GM23338 (cell line): ENCODE measurements around the gene RABL3. TPM values are rescaled to one million over a fixed set of nuclear protein-coding genes. Genes with fewer than 3 reads are reported as not detected.

Experiments
- ATAC-seq: fragments of 200-7000 bp; cut with Tn5 transposase; 3 replicates; pipeline ENCODE4 v1.9.1; 2020
- DNase-seq: peaks from one replicate; pipeline ENCODE4 v3.0.0-alpha.2; 2015; ENCODE audit warnings: low spot score
- H2AFZ ChIP-seq: fragments of 200-600 bp; sonication (generic); 2 replicates; pipeline ENCODE4 v1.8.0; 2016; ENCODE audit warnings: antibody characterized with exemption, mild to moderate bottlenecking, moderate library complexity
- H3F3A ChIP-seq: fragments of 200-600 bp; sonication (generic); replicated peaks from 2 replicates; pipeline ENCODE4 v1.8.0; 2017; ENCODE audit warnings: antibody characterized with exemption, mixed run types, low read depth
- H3K27ac ChIP-seq: fragments of 200-600 bp; sonication (generic); 2 replicates; pipeline ENCODE4 v1.6.1; 2016; ENCODE audit warnings: low read depth
- H3K27me3 ChIP-seq: fragments of 200-600 bp; sonication (generic); 2 replicates; pipeline ENCODE4 v1.8.0; 2016; ENCODE audit warnings: mild to moderate bottlenecking, mixed run types, moderate library complexity; ENCODE audit not compliant: insufficient read depth
- H3K36me3 ChIP-seq: fragments of 200-600 bp; sonication (generic); 2 replicates; pipeline ENCODE4 v1.8.0; 2016; ENCODE audit warnings: mild to moderate bottlenecking; ENCODE audit not compliant: insufficient read depth
- H3K4me1 ChIP-seq: fragments of 200-600 bp; sonication (generic); 2 replicates; pipeline ENCODE4 v1.8.0; 2016; ENCODE audit warnings: mild to moderate bottlenecking, moderate library complexity; ENCODE audit not compliant: insufficient read depth
- H3K4me2 ChIP-seq: fragments of 200-600 bp; sonication (generic); 2 replicates; pipeline ENCODE4 v1.7.1; 2017; ENCODE audit warnings: mixed run types
- H3K4me3 ChIP-seq: fragments of 200-600 bp; sonication (generic); 2 replicates; pipeline ENCODE4 v1.6.1; 2016; ENCODE audit warnings: mixed run types
- H3K79me2 ChIP-seq: fragments of 200-600 bp; sonication (generic); replicated peaks from 2 replicates; pipeline ENCODE4 v1.8.0; 2017; ENCODE audit warnings: mild to moderate bottlenecking; ENCODE audit not compliant: insufficient read depth
- H3K9me2 ChIP-seq: fragments of 200-600 bp; sonication (generic); 2 replicates; pipeline ENCODE4 v1.8.0; 2017; ENCODE audit not compliant: insufficient read depth
- H4K20me1 ChIP-seq: fragments of 200-600 bp; sonication (generic); replicated peaks from 2 replicates; pipeline ENCODE4 v1.8.0; 2017; ENCODE audit warnings: mild to moderate bottlenecking; ENCODE audit not compliant: insufficient read depth
- H3K27ac Mint-ChIP-seq: 2 replicates; pipeline ENCODE4 v1.8.0; 2020; ENCODE audit warnings: inconsistent platforms, mild to moderate bottlenecking, moderate library complexity, mixed read lengths
- H3K27me3 Mint-ChIP-seq: 3 replicates; pipeline ENCODE4 v1.8.0; 2022; ENCODE audit warnings: low read depth, mild to moderate bottlenecking, moderate library complexity, mixed read lengths, inconsistent platforms; ENCODE audit not compliant: insufficient read depth, poor library complexity
- H3K36me3 Mint-ChIP-seq: 3 replicates; pipeline ENCODE4 v1.8.0; 2021; ENCODE audit warnings: low read depth, mild to moderate bottlenecking, inconsistent platforms, moderate library complexity, mixed read lengths
- H3K4me1 Mint-ChIP-seq: 3 replicates; pipeline ENCODE4 v1.8.0; 2020; ENCODE audit warnings: mild to moderate bottlenecking, inconsistent platforms, mixed read lengths
- H3K4me3 Mint-ChIP-seq: 3 replicates; pipeline ENCODE4 v1.8.0; 2021; ENCODE audit warnings: moderate library complexity, mild to moderate bottlenecking, inconsistent platforms, mixed read lengths
- H3K9me3 Mint-ChIP-seq: 3 replicates; pipeline ENCODE4 v1.8.0; 2020; ENCODE audit warnings: moderate library complexity, mild to moderate bottlenecking, inconsistent platforms, mixed read lengths
- CREB1 ChIP-seq: fragments of 250-450 bp; sonication (Bioruptor Pico); IDR thresholded peaks from 2 replicates; pipeline ENCODE4 v1.5.0; 2020; ENCODE audit warnings: low read depth, mild to moderate bottlenecking, moderate library complexity
- ETS1 ChIP-seq: IDR thresholded peaks from 2 replicates; pipeline ENCODE4 v1.6.1; 2016; ENCODE audit warnings: antibody characterized with exemption
- EZH2 ChIP-seq: fragments of 200-600 bp; sonication (generic); IDR thresholded peaks from one replicate; pipeline ENCODE4 v1.8.0; 2017; ENCODE audit warnings: antibody characterized with exemption, mild to moderate bottlenecking, low read depth; ENCODE audit not compliant: unreplicated experiment
- EZH2phosphoT487 ChIP-seq: fragments of 200-600 bp; sonication (generic); IDR thresholded peaks from one replicate; pipeline ENCODE4 v1.8.1; 2018; ENCODE audit warnings: antibody characterized with exemption; ENCODE audit not compliant: unreplicated experiment
- JUNB ChIP-seq: IDR thresholded peaks from one replicate; pipeline ENCODE4 v1.6.1; 2016; ENCODE audit warnings: antibody characterized with exemption; ENCODE audit not compliant: unreplicated experiment
- NANOG ChIP-seq: IDR thresholded peaks from 2 replicates; pipeline ENCODE4 v1.6.1; 2016; ENCODE audit warnings: antibody characterized with exemption, borderline replicate concordance
- POLR2AphosphoS5 ChIP-seq: IDR thresholded peaks from 2 replicates; pipeline ENCODE4 v1.6.1; 2016; ENCODE audit warnings: antibody characterized with exemption, low read depth
- STAT1 ChIP-seq: IDR thresholded peaks from one replicate; pipeline ENCODE4 v1.6.1; 2016; ENCODE audit warnings: antibody characterized with exemption; ENCODE audit not compliant: unreplicated experiment
- ZNF114 ChIP-seq: fragments of 250-450 bp; sonication (Bioruptor Pico); IDR thresholded peaks from 2 replicates; pipeline ENCODE4 v1.5.0; 2020; ENCODE audit warnings: mild to moderate bottlenecking, moderate library complexity
- ZNF331 ChIP-seq: fragments of 250-450 bp; sonication (Bioruptor Pico); IDR thresholded peaks from 2 replicates; pipeline ENCODE4 v1.5.0; 2020; ENCODE audit warnings: low read depth, mild to moderate bottlenecking, moderate library complexity
- polyA plus RNA-seq: library from polyadenylated mRNA; unstranded; fragments of >200 nt; fragmentation: Nextera tagmentation; extraction: Ambion mirVana; gene quantifications from 2 replicates; pipeline ENCODE4 v1.2.1, GENCODE V29; 2016
- total RNA-seq: library from RNA; depleted of rRNA; stranded (reverse); fragments of >200 nt; shearing (Covaris generic); gene quantifications from 2 replicates; pipeline ENCODE4 v1.2.3, GENCODE V29; 2014
- TF ChIP-seq, protein P1 (sequence below), 2 experiments: fragments of 200-600 bp in 1 of 2; sonication (generic) in 1 of 2; conservative IDR thresholded peaks; 2 replicates each; pipeline versions ENCODE4 v1.5.1 to v1.6.1; 2016 to 2017; ENCODE audit warnings: antibody characterized with exemption in 2 of 2, low read depth in 2 of 2, mild to moderate bottlenecking in 2 of 2, moderate library complexity in 1 of 2
- TF ChIP-seq, protein P2 (sequence below): fragments of 250-450 bp; sonication (Bioruptor Pico); IDR thresholded peaks from 2 replicates; pipeline ENCODE4 v1.5.0; 2020; ENCODE audit warnings: mild to moderate bottlenecking, moderate library complexity
- TF ChIP-seq, protein P3 (sequence below): IDR thresholded peaks from one replicate; pipeline ENCODE4 v1.6.1; 2018; ENCODE audit warnings: antibody characterized with exemption; ENCODE audit not compliant: unreplicated experiment

The RABL3 gene
- total and polyA plus RNA-seq, 2 experiments from 2014 or later, result 7.8 to 9.8 TPM

- peaks cover 36% of the 10 kb centered on the region for H3K4me1 ChIP-seq
- H3K27me3 ChIP-seq, result no peaks in the 10 kb centered on the region
- 0 out of 2 replicates have a peak, but pooled peaks cover 4% of the 10 kb centered on the region for H3F3A ChIP-seq
- H3K9me2 ChIP-seq, result 0 out of 2 replicates have a peak, but pooled peaks cover 6% of the 10 kb centered on the region
- ATAC-seq (no peak), DNase-seq (no peak)
- Mint-ChIP-seq H3K27ac (peak overlapping the region; percentile 94), H3K4me1 (peaks cover 64% of the 10 kb centered on the region), H3K4me3 (no peak overlapping the region), H3K9me3 (peaks cover 9% of the 10 kb centered on the region), H3K36me3 (peaks cover 16% of the 10 kb centered on the region), H3K27me3 (peaks cover 6% of the 10 kb centered on the region)
- peak overlapping the region; percentile 82; the same call in 1 of the 2 replicates for H3K27ac ChIP-seq
- H2AFZ ChIP-seq, result no peak overlapping the region
- peak overlapping the region; percentile 46; the same call in 1 of the 2 replicates for H3K4me2 ChIP-seq
- no peaks in the 10 kb centered on the region for H3K36me3 ChIP-seq
- TF ChIP-seq ETS1 (no peak), NANOG (no peak), ZNF331 (no peak), JUNB (no peak), CREB1 (CRISPR knock-in tag) (no peak), ZNF114 (no peak), STAT1 (no peak), EZH2 (no peak), POLR2AphosphoS5 (no peak), EZH2phosphoT487 (no peak)
- TF ChIP-seq, protein P1, sequence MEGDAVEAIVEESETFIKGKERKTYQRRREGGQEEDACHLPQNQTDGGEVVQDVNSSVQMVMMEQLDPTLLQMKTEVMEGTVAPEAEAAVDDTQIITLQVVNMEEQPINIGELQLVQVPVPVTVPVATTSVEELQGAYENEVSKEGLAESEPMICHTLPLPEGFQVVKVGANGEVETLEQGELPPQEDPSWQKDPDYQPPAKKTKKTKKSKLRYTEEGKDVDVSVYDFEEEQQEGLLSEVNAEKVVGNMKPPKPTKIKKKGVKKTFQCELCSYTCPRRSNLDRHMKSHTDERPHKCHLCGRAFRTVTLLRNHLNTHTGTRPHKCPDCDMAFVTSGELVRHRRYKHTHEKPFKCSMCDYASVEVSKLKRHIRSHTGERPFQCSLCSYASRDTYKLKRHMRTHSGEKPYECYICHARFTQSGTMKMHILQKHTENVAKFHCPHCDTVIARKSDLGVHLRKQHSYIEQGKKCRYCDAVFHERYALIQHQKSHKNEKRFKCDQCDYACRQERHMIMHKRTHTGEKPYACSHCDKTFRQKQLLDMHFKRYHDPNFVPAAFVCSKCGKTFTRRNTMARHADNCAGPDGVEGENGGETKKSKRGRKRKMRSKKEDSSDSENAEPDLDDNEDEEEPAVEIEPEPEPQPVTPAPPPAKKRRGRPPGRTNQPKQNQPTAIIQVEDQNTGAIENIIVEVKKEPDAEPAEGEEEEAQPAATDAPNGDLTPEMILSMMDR (conservative IDR thresholded peaks at IDR 0.05; ENCODE audit: low read depth in 2 of 2), result no peak
- TF ChIP-seq, protein P2, sequence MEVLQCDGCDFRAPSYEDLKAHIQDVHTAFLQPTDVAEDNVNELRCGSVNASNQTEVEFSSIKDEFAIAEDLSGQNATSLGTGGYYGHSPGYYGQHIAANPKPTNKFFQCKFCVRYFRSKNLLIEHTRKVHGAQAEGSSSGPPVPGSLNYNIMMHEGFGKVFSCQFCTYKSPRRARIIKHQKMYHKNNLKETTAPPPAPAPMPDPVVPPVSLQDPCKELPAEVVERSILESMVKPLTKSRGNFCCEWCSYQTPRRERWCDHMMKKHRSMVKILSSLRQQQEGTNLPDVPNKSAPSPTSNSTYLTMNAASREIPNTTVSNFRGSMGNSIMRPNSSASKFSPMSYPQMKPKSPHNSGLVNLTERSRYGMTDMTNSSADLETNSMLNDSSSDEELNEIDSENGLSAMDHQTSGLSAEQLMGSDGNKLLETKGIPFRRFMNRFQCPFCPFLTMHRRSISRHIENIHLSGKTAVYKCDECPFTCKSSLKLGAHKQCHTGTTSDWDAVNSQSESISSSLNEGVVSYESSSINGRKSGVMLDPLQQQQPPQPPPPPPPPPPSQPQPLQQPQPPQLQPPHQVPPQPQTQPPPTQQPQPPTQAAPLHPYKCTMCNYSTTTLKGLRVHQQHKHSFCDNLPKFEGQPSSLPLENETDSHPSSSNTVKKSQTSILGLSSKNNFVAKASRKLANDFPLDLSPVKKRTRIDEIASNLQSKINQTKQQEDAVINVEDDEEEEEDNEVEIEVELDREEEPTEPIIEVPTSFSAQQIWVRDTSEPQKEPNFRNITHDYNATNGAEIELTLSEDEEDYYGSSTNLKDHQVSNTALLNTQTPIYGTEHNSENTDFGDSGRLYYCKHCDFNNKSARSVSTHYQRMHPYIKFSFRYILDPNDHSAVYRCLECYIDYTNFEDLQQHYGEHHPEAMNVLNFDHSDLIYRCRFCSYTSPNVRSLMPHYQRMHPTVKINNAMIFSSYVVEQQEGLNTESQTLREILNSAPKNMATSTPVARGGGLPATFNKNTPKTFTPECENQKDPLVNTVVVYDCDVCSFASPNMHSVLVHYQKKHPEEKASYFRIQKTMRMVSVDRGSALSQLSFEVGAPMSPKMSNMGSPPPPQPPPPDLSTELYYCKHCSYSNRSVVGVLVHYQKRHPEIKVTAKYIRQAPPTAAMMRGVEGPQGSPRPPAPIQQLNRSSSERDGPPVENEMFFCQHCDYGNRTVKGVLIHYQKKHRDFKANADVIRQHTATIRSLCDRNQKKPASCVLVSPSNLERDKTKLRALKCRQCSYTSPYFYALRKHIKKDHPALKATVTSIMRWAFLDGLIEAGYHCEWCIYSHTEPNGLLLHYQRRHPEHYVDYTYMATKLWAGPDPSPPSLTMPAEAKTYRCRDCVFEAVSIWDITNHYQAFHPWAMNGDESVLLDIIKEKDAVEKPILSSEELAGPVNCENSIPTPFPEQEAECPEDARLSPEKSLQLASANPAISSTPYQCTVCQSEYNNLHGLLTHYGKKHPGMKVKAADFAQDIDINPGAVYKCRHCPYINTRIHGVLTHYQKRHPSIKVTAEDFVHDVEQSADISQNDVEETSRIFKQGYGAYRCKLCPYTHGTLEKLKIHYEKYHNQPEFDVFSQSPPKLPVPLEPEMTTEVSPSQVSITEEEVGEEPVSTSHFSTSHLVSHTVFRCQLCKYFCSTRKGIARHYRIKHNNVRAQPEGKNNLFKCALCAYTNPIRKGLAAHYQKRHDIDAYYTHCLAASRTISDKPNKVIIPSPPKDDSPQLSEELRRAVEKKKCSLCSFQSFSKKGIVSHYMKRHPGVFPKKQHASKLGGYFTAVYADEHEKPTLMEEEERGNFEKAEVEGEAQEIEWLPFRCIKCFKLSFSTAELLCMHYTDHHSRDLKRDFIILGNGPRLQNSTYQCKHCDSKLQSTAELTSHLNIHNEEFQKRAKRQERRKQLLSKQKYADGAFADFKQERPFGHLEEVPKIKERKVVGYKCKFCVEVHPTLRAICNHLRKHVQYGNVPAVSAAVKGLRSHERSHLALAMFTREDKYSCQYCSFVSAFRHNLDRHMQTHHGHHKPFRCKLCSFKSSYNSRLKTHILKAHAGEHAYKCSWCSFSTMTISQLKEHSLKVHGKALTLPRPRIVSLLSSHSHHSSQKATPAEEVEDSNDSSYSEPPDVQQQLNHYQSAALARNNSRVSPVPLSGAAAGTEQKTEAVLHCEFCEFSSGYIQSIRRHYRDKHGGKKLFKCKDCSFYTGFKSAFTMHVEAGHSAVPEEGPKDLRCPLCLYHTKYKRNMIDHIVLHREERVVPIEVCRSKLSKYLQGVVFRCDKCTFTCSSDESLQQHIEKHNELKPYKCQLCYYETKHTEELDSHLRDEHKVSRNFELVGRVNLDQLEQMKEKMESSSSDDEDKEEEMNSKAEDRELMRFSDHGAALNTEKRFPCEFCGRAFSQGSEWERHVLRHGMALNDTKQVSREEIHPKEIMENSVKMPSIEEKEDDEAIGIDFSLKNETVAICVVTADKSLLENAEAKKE (CRISPR knock-in tag), result no peak
- TF ChIP-seq, protein P3, sequence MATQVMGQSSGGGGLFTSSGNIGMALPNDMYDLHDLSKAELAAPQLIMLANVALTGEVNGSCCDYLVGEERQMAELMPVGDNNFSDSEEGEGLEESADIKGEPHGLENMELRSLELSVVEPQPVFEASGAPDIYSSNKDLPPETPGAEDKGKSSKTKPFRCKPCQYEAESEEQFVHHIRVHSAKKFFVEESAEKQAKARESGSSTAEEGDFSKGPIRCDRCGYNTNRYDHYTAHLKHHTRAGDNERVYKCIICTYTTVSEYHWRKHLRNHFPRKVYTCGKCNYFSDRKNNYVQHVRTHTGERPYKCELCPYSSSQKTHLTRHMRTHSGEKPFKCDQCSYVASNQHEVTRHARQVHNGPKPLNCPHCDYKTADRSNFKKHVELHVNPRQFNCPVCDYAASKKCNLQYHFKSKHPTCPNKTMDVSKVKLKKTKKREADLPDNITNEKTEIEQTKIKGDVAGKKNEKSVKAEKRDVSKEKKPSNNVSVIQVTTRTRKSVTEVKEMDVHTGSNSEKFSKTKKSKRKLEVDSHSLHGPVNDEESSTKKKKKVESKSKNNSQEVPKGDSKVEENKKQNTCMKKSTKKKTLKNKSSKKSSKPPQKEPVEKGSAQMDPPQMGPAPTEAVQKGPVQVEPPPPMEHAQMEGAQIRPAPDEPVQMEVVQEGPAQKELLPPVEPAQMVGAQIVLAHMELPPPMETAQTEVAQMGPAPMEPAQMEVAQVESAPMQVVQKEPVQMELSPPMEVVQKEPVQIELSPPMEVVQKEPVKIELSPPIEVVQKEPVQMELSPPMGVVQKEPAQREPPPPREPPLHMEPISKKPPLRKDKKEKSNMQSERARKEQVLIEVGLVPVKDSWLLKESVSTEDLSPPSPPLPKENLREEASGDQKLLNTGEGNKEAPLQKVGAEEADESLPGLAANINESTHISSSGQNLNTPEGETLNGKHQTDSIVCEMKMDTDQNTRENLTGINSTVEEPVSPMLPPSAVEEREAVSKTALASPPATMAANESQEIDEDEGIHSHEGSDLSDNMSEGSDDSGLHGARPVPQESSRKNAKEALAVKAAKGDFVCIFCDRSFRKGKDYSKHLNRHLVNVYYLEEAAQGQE, result no peak
- no peaks in the 10 kb centered on the region for H3K79me2 ChIP-seq
- H4K20me1 ChIP-seq, result no peaks in the 10 kb centered on the region
- no peak overlapping the region for H3K4me3 ChIP-seq
These were observed 61.3 kb downstream of the RABL3 start for GRCh38 chr3:120681018-120681417.
